Activated gamma-delta T cell treated with Interleukin-2 at 50 U/mL for 16 hours (primary cell): ENCODE measurements around the gene CAPRIN2.

Source experiments
- DNase-seq: peaks from one replicate; pipeline ENCODE4 v3.0.0-alpha.2; 2020

Gene CAPRIN2

GRCh38 chr12:30754750-30755394 lies at the start of gene CAPRIN2:
Gene CAPRIN2, minus strand, starts transcription at chr12:30754951. Its CDS starts 1,431 bp downstream, at chr12:30753520.
- DNase-seq: peak; percentile 93

GRCh38 chr12:30797689-30798088 lies 42.9 kb upstream of the CAPRIN2 start:
- DNase-seq: no peak

GRCh38 chr12:30796891-30797371 lies 42.2 kb upstream of the CAPRIN2 start:
- no peak for DNase-seq

GRCh38 chr12:30796313-30796780 lies 41.6 kb upstream of the CAPRIN2 start:
- DNase-seq: no peak

- DNase-seq: peak; percentile 48
Measured at GRCh38 chr12:30795410-30796312, 40.9 kb upstream of the CAPRIN2 start.

- DNase-seq: peak; percentile 6
Measured at GRCh38 chr12:30794591-30795409, 40.0 kb upstream of the CAPRIN2 start.

GRCh38 chr12:30794020-30794419 lies 39.3 kb upstream of the CAPRIN2 start:
- DNase-seq: no peak

GRCh38 chr12:30792648-30793499 lies 38.1 kb upstream of the CAPRIN2 start:
- DNase-seq: no peak

GRCh38 chr12:30792085-30792484 lies 37.3 kb upstream of the CAPRIN2 start:
- DNase-seq: no peak

GRCh38 chr12:30788754-30789153 lies 34.0 kb upstream of the CAPRIN2 start:
- no peak for DNase-seq

- no peak for DNase-seq
Measured at GRCh38 chr12:30785630-30786029, 30.9 kb upstream of the CAPRIN2 start.

- no peak for DNase-seq
Measured at GRCh38 chr12:30784508-30784907, 29.8 kb upstream of the CAPRIN2 start.

- DNase-seq: no peak
Measured at GRCh38 chr12:30783946-30784345, 29.2 kb upstream of the CAPRIN2 start.

- DNase-seq: no peak
Measured at GRCh38 chr12:30782316-30783173, 27.8 kb upstream of the CAPRIN2 start.

- no peak for DNase-seq
Measured at GRCh38 chr12:30779578-30779977, 24.8 kb upstream of the CAPRIN2 start.

GRCh38 chr12:30779178-30779577 lies 24.4 kb upstream of the CAPRIN2 start:
- no peak for DNase-seq

GRCh38 chr12:30774599-30774998 lies 19.8 kb upstream of the CAPRIN2 start:
- DNase-seq: no peak

- DNase-seq: no peak
Measured at GRCh38 chr12:30769802-30770201, 15.1 kb upstream of the CAPRIN2 start.

- no peak for DNase-seq
Measured at GRCh38 chr12:30764251-30764650, 9.5 kb upstream of the CAPRIN2 start.

- DNase-seq: no peak
Measured at GRCh38 chr12:30763053-30763452, 8.3 kb upstream of the CAPRIN2 start.

GRCh38 chr12:30761730-30762129 lies 7.0 kb upstream of the CAPRIN2 start:
- DNase-seq: no peak
